ENCODE data around the gene CTRL.
"Not testable (repeated sequence)": the region's sequence is repeated elsewhere in the genome, so short reads cannot be mapped to it uniquely, and the experiment has no call there.

CTRL gene

GRCh38 chr16:67941469-67942199, 10.0 kb upstream of the CTRL start:
- DNase-seq (ENCODE audit: low read depth), result no peak

GRCh38 chr16:67940446-67941089, 8.9 kb upstream of the CTRL start:
- DNase-seq (ENCODE audit: low read depth), result no peak

- no peak for DNase-seq (ENCODE audit: low read depth)
Measured at GRCh38 chr16:67939507-67940445, 8.1 kb upstream of the CTRL start.

GRCh38 chr16:67937713-67938112, 6.1 kb upstream of the CTRL start:
- DNase-seq (ENCODE audit: low read depth), result not testable (repeated sequence)

GRCh38 chr16:67936880-67937605, 5.4 kb upstream of the CTRL start:
- DNase-seq (ENCODE audit: low read depth), result peak; percentile 66

GRCh38 chr16:67936124-67936879, 4.6 kb upstream of the CTRL start, which contains the start of gene PSMB10:
TSS of gene PSMB10 (minus strand) at chr16:67936850. CDS start at chr16:67936749, 101 bp downstream.
- DNase-seq (ENCODE audit: low read depth), result peak; percentile 29

GRCh38 chr16:67935402-67936123, 3.9 kb upstream of the CTRL start:
- peak; percentile 93 for DNase-seq (ENCODE audit: low read depth)

- DNase-seq (ENCODE audit: low read depth), result no peak
Measured at GRCh38 chr16:67935101-67935401, 3.4 kb upstream of the CTRL start.

GRCh38 chr16:67934306-67935100, 2.8 kb upstream of the CTRL start:
- DNase-seq (ENCODE audit: low read depth), result no peak

GRCh38 chr16:67933805-67934204, 2.1 kb upstream of the CTRL start:
- no peak for DNase-seq (ENCODE audit: low read depth)

- DNase-seq (ENCODE audit: low read depth), result no peak
Measured at GRCh38 chr16:67932462-67932840, 789 bp upstream of the CTRL start.

GRCh38 chr16:67930678-67931211, 917 bp downstream of the CTRL start:
- DNase-seq (ENCODE audit: low read depth), result no peak

GRCh38 chr16:67930191-67930590, 1.5 kb downstream of the CTRL start:
- DNase-seq (ENCODE audit: low read depth), result no peak

- DNase-seq (ENCODE audit: low read depth), result peak; percentile 63
Measured at GRCh38 chr16:67928561-67929364, 2.9 kb downstream of the CTRL start.

- no peak for DNase-seq (ENCODE audit: low read depth)
Measured at GRCh38 chr16:67928147-67928546, 3.5 kb downstream of the CTRL start.

- no peak for DNase-seq (ENCODE audit: low read depth)
Measured at GRCh38 chr16:67927131-67927941, 4.3 kb downstream of the CTRL start.

GRCh38 chr16:67926181-67926750, 5.4 kb downstream of the CTRL start:
- DNase-seq (ENCODE audit: low read depth), result no peak

Measured in activated T-helper 9 cell treated with anti-CD3 and anti-CD28 coated beads, Interleukin-2, amount 50 U/mL, for 16 hours (primary cell).